Neural crest cell (in vitro differentiated cells): ENCODE results near the gene PXDC1. TPM values are rescaled to one million over a fixed set of nuclear protein-coding genes. Genes with fewer than 3 reads are reported as not detected.

Experiments
- DNase-seq: peaks from one replicate; pipeline ENCODE4 v3.0.0; 2021; ENCODE audit warnings: low read depth, mixed read lengths, low spot score
- H3K27ac Mint-ChIP-seq: one replicate; pipeline ENCODE4 v1.8.0; 2021; ENCODE audit warnings: mild to moderate bottlenecking, mixed read lengths; ENCODE audit not compliant: unreplicated experiment
- H3K27me3 Mint-ChIP-seq: 2 replicates; pipeline ENCODE4 v1.8.0; 2021; ENCODE audit warnings: low read depth, mild to moderate bottlenecking, mixed read lengths
- H3K36me3 Mint-ChIP-seq: 2 replicates; pipeline ENCODE4 v1.8.0; 2021; ENCODE audit warnings: low read depth, mild to moderate bottlenecking, mixed read lengths
- H3K4me1 Mint-ChIP-seq: 2 replicates; pipeline ENCODE4 v1.8.0; 2021; ENCODE audit warnings: mixed read lengths
- H3K4me3 Mint-ChIP-seq: one replicate; pipeline ENCODE4 v1.8.0; 2021; ENCODE audit warnings: mild to moderate bottlenecking, mixed read lengths
- H3K9me3 Mint-ChIP-seq: 2 replicates; pipeline ENCODE4 v1.8.0; 2021; ENCODE audit warnings: mixed read lengths
- CTCF ChIP-seq: fragments of 200-600 bp; sonication (generic); conservative IDR thresholded peaks from 2 replicates; pipeline ENCODE4 v1.5.0; 2021; ENCODE audit warnings: antibody characterized with exemption, mild to moderate bottlenecking
- total RNA-seq: library from RNA; stranded (reverse); gene quantifications from 2 replicates; pipeline ENCODE4 v1.2.1, GENCODE V29; 2021

The PXDC1 gene
- total RNA-seq, 1 donor from 2014 or later = 4.8 TPM

- no peak for DNase-seq
- H3K27ac Mint-ChIP-seq = no peak overlapping the region
- H3K27me3 Mint-ChIP-seq = peaks cover 70% of the 10 kb centered on the region
- no peaks in the 10 kb centered on the region for H3K36me3 Mint-ChIP-seq
- TF ChIP-seq CTCF = no peak
- H3K4me3 Mint-ChIP-seq = no peak overlapping the region
- H3K4me1 Mint-ChIP-seq = peaks cover 20% of the 10 kb centered on the region
- H3K9me3 Mint-ChIP-seq = peaks cover 2% of the 10 kb centered on the region
Measured at GRCh38 chr6:3779574-3779849, 28.0 kb upstream of the PXDC1 start.

GRCh38 chr6:3778701-3779573, 27.4 kb upstream of the PXDC1 start:
- peaks cover 70% of the 10 kb centered on the region for H3K27me3 Mint-ChIP-seq
- no peak for DNase-seq
- peaks cover 20% of the 10 kb centered on the region for H3K4me1 Mint-ChIP-seq
- no peak overlapping the region for H3K27ac Mint-ChIP-seq
- TF ChIP-seq CTCF = no peak
- H3K9me3 Mint-ChIP-seq = peaks cover 2% of the 10 kb centered on the region
- H3K36me3 Mint-ChIP-seq = no peaks in the 10 kb centered on the region
- H3K4me3 Mint-ChIP-seq = no peak overlapping the region

- H3K27me3 Mint-ChIP-seq = peaks cover 67% of the 10 kb centered on the region
- H3K9me3 Mint-ChIP-seq = peaks cover 2% of the 10 kb centered on the region
- peak; percentile 37 for DNase-seq
- H3K27ac Mint-ChIP-seq = peak overlapping the region; percentile 59
- H3K4me1 Mint-ChIP-seq = peaks cover 20% of the 10 kb centered on the region
- no peaks in the 10 kb centered on the region for H3K36me3 Mint-ChIP-seq
- peak overlapping the region; percentile 5 for H3K4me3 Mint-ChIP-seq
- no peak for TF ChIP-seq CTCF
Measured at GRCh38 chr6:3777730-3778461, 26.4 kb upstream of the PXDC1 start.

DNA sequence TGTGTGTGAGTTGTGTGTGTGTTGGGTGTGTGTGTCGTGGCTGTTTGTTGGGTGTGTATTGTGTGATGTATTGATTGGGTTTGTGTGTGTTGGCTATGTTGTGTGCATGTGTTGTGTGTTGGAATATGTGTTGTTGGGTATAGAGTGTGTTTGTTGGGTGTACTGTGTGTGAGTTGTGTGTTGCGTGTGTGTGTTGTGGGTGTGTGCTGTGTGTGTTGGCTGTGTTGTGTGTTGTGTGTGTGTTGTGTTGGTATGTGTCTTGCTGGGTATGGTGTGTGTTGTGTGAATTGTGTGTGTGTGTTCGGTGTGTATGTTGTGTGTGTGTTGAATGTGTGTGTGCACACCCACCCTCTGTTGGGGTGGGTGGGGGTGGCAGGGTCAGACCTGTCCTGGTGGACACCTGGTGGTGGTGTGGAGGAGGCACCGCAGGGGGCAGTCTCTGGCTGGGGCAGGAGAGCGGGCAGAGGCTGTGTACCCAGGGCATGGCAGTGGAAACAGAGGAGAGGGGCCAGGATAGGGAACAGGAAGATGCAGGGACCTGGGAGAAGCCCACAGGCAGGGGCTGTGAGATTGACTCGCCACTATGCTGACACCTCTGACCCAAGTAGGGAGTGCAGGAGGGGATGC, 25.5 kb upstream of the PXDC1 start:
- peak; percentile 30 for TF ChIP-seq CTCF
- DNase-seq = no peak
- no peak overlapping the region for H3K4me3 Mint-ChIP-seq
- H3K9me3 Mint-ChIP-seq = peaks cover 8% of the 10 kb centered on the region
- no peaks in the 10 kb centered on the region for H3K36me3 Mint-ChIP-seq
- H3K27ac Mint-ChIP-seq = no peak overlapping the region
- H3K4me1 Mint-ChIP-seq = peaks cover 20% of the 10 kb centered on the region
- H3K27me3 Mint-ChIP-seq = peaks cover 69% of the 10 kb centered on the region

- Mint-ChIP-seq H3K27ac (no peak overlapping the region), H3K4me3 (no peak overlapping the region), H3K36me3 (no peaks in the 10 kb centered on the region), H3K4me1 (peaks cover 20% of the 10 kb centered on the region), H3K27me3 (peaks cover 59% of the 10 kb centered on the region), H3K9me3 (peaks cover 8% of the 10 kb centered on the region)
- no peak for DNase-seq
- TF ChIP-seq CTCF = no peak
Measured at GRCh38 chr6:3775847-3776246, 24.3 kb upstream of the PXDC1 start.
